Activated naive CD4-positive, alpha-beta T cell (primary cell): Measurements from ENCODE around the gene PIP4K2C.
"Not testable (repeated sequence)": the region's sequence is repeated elsewhere in the genome, so short reads cannot be mapped to it uniquely, and the experiment has no call there.

Experiments
- DNase-seq, 4 experiments: peaks; one replicate each; lab custom pipeline; 2025; lab: John Stamatoyannopoulos, UW

Gene PIP4K2C

GRCh38 chr12:57636731-57637130 is 45.7 kb downstream of the PIP4K2C start:
- DNase-seq, result not testable (repeated sequence)

GRCh38 chr12:57637364-57637763 is 46.4 kb downstream of the PIP4K2C start:
- DNase-seq, result no peak

DNA sequence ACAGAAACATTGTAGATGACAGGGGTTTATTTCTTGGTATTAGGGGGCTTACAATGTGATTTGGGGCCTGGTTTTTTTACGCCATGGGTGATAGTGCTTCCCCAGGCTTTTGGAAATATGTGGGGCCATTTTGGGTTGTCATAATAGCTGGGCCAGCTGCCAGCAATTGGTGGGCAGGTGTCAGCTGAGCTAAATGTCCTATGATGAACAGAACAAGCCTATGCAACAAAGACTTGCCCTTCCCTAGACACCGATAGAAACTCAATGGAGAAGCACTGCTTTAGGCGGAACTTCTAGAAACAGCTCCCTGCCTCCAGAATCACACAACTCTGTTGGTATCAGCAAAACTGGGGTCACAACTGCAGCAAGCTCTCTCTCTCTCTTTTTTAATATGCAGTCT is 47.1 kb downstream of the PIP4K2C start:
- no peak for DNase-seq

DNA sequence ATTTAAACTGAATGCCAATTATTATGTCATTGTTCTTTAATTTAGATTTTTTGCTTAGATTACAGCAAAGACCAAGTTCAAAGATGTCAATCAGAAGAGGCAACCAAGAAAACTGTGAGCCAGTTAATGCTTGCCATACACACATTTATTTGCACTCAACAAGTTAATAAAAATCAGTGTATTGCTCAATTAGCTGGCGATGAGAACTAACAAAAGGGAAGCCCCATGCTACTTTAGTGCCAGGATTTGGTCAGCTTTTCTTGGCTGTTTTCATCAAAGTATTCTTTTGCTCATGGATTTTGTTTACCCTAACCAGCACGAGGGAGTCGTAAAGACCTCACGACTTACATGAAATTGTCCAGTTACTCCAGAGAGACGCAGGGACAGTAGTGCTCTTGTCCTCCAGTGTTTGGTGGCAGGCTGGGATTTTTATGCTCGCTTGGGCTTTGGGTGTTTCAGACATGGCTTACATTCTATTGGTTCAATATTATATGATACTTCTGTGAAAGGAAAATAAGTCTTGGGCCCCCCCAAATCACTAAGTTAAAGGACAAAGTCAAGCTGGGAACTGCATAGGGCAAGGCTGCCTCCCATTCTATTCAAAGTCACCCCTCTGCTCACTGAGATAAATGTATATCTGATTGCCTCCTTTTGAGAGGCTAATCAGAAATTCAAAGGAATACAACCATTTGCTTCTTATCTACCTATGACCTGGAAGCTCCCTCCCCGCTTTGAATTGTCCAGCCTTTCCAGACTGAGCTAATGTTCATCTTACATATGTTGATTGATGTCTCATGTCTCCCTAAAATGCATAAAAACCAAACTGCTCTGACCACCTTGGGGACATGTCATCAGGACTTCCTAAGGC is 49.4 kb downstream of the PIP4K2C start:
- no peak for DNase-seq

DNA sequence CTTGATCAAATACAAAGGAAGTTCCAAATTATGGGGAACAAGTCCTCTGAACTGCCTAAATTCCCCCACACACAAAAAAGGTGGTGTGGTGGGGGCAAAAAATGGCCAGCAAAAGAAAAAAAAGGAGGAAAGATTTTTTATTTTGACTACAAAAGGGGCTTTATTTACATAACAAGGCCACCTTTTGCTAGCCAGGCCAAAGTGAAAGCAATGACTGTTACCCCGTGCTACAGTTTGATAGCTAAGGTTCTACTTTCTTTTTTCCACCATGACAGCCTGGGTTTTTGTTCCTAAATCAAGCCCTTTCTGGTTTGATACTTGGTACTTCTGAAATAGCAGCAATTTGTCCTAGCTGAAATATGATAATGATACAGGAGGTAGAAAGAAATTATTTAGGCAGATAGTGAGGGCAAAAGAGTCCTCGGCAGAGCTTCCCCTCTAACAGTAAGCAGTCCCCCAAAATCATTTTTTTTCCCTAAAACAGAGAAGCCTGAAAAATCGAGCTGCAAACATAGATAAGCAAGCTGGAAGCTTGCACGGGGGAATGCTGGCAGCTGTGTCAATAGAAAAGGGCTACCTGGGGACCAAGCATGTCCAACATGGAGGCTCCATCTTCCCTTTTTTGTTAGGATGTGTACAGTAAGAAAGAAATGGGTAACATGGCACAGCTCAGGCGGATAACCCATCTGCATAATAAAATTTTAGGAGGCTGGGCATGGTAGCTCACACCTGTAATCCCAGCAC is 50.9 kb downstream of the PIP4K2C start:
- DNase-seq, result no peak

DNA sequence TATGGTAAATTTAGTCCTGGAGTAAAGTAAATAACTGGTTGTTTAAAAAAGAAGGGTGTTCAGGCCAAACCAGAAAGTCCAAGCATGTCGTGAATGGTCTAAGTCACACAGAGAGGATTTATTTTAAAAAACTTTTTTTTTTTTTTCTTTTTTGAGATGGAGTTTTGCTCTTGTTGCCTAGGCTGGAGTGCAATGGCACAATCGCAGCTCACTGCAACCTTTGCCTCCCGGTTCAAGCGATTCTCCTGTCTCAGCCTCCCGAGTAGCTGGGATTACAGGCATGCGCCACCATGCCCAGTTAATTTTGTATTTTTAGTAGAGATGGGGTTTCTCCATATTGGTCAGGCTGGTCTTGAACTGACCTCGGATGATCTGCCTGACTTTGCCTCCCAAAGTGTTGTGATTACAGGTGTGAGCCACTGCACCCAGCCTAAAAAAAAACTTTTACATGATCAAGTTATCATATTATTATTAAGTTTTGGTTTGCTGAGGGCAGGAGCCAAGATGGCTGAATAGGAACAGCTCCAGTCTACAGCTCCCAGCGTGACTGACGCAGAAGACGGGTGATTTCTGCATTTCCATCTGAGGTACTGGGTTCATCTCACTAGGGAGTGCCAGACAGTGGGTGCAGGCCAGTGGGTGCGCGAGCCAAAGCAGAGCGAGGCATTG is 55.1 kb downstream of the PIP4K2C start:
- not testable (repeated sequence) for DNase-seq

DNA sequence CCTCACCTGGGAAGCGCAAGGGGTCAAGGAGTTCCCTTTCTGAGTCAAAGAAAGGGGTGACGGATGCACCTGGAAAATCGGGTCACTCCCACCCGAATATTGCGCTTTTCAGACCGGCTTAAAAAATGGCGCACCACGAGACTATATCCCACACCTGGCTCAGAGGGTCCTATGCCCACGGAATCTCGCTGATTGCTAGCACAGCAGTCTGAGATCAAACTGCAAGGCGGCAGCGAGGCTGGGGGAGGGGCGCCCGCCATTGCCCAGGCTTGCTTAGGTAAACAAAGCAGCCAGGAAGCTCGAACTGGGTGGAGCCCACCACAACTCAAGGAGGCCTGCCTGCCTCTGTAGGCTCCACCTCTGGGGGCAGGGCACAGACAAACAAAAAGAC is 55.7 kb downstream of the PIP4K2C start:
- not testable (repeated sequence) for DNase-seq
